Peyer's patch (tissue), 4 donors: ENCODE results near the gene MAN1B1. TPM values are rescaled to one million over a fixed set of nuclear protein-coding genes. Genes with fewer than 3 reads are reported as not detected.

Experiments used
- DNase-seq, 3 donors: peaks; one replicate each; pipeline ENCODE4 v3.0.0-alpha.2; 2017 to 2019
- H3K27ac ChIP-seq, 4 donors: fragments of 200-600 bp; sonication (generic); one replicate each; pipeline ENCODE4 v1.5.1; 2016 to 2019
- H3K27me3 ChIP-seq, 2 donors: fragments of 200-600 bp; sonication (generic); one replicate each; pipeline ENCODE4 v1.5.1; 2019
- H3K36me3 ChIP-seq, 3 donors: fragments of 200-600 bp; sonication (generic); one replicate each; pipeline ENCODE4 v1.5.1; 2016 to 2019
- H3K4me1 ChIP-seq, 4 donors: fragments of 200-600 bp; sonication (generic); one replicate each; pipeline ENCODE4 v1.5.1; 2016 to 2019
- H3K4me3 ChIP-seq, 4 donors: fragments of 200-600 bp; sonication (generic); 1 replicate in 3 of 4; 2 replicates in 1 of 4; pipeline ENCODE4 v1.5.1; 2016 to 2019; ENCODE audit warnings: mild to moderate bottlenecking in 1 of 4
- H3K9me3 ChIP-seq, 4 donors: fragments of 200-600 bp; sonication (generic); one replicate each; pipeline ENCODE4 v1.5.1; 2016 to 2019; ENCODE audit warnings: mild to moderate bottlenecking in 1 of 4
- CTCF ChIP-seq, 6 experiments: fragments of 450-650 bp in 4 of 6; fragments of 200-600 bp in 2 of 6; sonication (generic) in 1 of 6; IDR thresholded peaks; one replicate each; pipeline ENCODE4 v1.5.1; 2017 to 2019; ENCODE audit warnings: antibody characterized with exemption in 6 of 6, mild to moderate bottlenecking in 3 of 6, moderate library complexity in 1 of 6
- POLR2A ChIP-seq, 2 donors: fragments of 450-650 bp; IDR thresholded peaks; one replicate each; pipeline ENCODE4 v1.5.1; 2017; ENCODE audit warnings: antibody characterized with exemption in 2 of 2, mild to moderate bottlenecking in 2 of 2, moderate library complexity in 2 of 2
- total RNA-seq, 4 donors: library from RNA; depleted of rRNA; stranded (reverse); fragments of >200 nt; gene quantifications; one replicate each; pipeline ENCODE4 v1.1.0, GENCODE V29; 2016

MAN1B1 gene
- total RNA-seq, 4 donors from 2014 or later: 42.7 to 74.7 (median 61.0) TPM

GRCh38 chr9:137149942-137150616 lies 63.3 kb downstream of the MAN1B1 start:
- H3K4me1 ChIP-seq: no peaks in the 10 kb centered on the region
- TF ChIP-seq CTCF (IDR thresholded peaks at IDR 0.05): no peak
- TF ChIP-seq POLR2A (IDR thresholded peaks at IDR 0.05): no peak
- no peak for DNase-seq
- no peaks in the 10 kb centered on the region for H3K9me3 ChIP-seq
- H3K27ac ChIP-seq: no peak overlapping the region
- H3K36me3 ChIP-seq: no peaks in the 10 kb centered on the region
- no peaks in the 10 kb centered on the region for H3K27me3 ChIP-seq
- no peak overlapping the region for H3K4me3 ChIP-seq

- Histone ChIP-seq H3K27ac (no peak overlapping the region), H3K36me3 (no peaks in the 10 kb centered on the region), H3K4me3 (no peak overlapping the region), H3K9me3 (no peaks in the 10 kb centered on the region), H3K4me1 (no peaks in the 10 kb centered on the region), H3K27me3 (no peaks in the 10 kb centered on the region)
- TF ChIP-seq POLR2A (IDR thresholded peaks at IDR 0.05) (no peak), CTCF (IDR thresholded peaks at IDR 0.05) (no peak)
- DNase-seq: peak in 2 of 3 donors; percentile 65 to 78
Observed at GRCh38 chr9:137150617-137151457, 64.1 kb downstream of the MAN1B1 start.

GRCh38 chr9:137152844-137153405 lies 66.1 kb downstream of the MAN1B1 start:
- TF ChIP-seq CTCF (IDR thresholded peaks at IDR 0.05) (no peak), POLR2A (IDR thresholded peaks at IDR 0.05) (no peak)
- Histone ChIP-seq H3K27ac (no peak overlapping the region), H3K36me3 (no peaks in the 10 kb centered on the region), H3K4me1 (peaks cover 0 to 12% (median 5%) of the 10 kb centered on the region in 4 donors), H3K4me3 (no peak overlapping the region), H3K9me3 (no peaks in the 10 kb centered on the region), H3K27me3 (no peaks in the 10 kb centered on the region)
- no peak for DNase-seq

GRCh38 chr9:137156567-137157375 lies 70.0 kb downstream of the MAN1B1 start:
- peak overlapping the region in 3 of 4 donors; percentile 4 to 37 (median 26) for H3K4me3 ChIP-seq
- peaks cover 0 to 26% of the 10 kb centered on the region in 2 donors for H3K27me3 ChIP-seq
- H3K4me1 ChIP-seq: peaks cover 0 to 18% (median 5%) of the 10 kb centered on the region in 4 donors
- no peak overlapping the region for H3K27ac ChIP-seq
- TF ChIP-seq POLR2A (IDR thresholded peaks at IDR 0.05) (no peak), CTCF (IDR thresholded peaks at IDR 0.05) (no peak)
- H3K36me3 ChIP-seq: no peaks in the 10 kb centered on the region
- DNase-seq: peak in 2 of 3 donors; percentile 30 to 65
- H3K9me3 ChIP-seq: no peaks in the 10 kb centered on the region
